HG02884 (cell line): Measurements from ENCODE around the gene SHF.

ENCODE experiments used
- ATAC-seq: cut with Tn5 transposase; IDR thresholded peaks from one replicate; pipeline ENCODE4 v1.9.1; 2021; ENCODE audit warnings: mild to moderate bottlenecking, moderate library complexity; ENCODE audit not compliant: unreplicated experiment

The SHF gene

GRCh38 chr15:45130291-45131000, 57.3 kb downstream of the SHF start:
- no peak for ATAC-seq

GRCh38 chr15:45129651-45130129, 58.1 kb downstream of the SHF start, which contains the start of the genes DUOX1 and DUOXA1:
TSS of gene DUOX1 (plus strand) at chr15:45129994. CDS start at chr15:45131967, 1,973 bp downstream.
TSS of gene DUOXA1 (minus strand) at chr15:45129879. CDS start at chr15:45123014, 6,865 bp downstream.
- no peak for ATAC-seq

DNA sequence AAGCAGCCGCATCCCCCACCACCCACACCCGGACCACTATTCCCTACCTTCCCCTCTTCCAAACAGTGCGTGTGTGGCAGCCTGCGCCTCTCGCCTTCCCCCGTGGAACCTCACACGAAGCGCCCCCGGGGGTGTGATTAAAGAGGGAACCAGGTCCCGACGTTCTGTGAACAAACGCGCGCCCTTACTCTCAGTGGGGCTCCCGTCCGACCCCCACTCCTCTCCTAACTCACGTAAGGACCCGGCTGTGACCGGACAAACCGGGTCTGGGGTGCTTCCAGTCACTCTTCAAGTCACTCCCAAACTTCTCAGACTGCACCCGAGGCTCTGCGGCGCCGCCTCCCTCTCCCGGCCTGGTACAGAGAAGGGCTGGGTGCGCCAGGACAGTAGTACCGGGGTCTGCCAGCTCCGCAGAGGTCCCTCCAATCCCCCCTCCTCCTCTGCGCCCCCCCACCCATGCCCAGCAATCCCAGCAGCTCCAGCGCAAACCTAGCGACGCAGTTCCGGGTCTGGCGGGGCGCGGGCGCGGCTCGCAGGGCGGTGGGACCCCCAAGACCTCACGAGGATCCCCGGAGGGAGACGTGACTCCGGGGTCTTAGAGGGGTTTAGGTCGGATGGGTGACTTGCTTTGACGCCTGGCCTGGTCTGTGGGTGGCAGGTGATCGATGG, 58.7 kb downstream of the SHF start:
- no peak for ATAC-seq

DNA sequence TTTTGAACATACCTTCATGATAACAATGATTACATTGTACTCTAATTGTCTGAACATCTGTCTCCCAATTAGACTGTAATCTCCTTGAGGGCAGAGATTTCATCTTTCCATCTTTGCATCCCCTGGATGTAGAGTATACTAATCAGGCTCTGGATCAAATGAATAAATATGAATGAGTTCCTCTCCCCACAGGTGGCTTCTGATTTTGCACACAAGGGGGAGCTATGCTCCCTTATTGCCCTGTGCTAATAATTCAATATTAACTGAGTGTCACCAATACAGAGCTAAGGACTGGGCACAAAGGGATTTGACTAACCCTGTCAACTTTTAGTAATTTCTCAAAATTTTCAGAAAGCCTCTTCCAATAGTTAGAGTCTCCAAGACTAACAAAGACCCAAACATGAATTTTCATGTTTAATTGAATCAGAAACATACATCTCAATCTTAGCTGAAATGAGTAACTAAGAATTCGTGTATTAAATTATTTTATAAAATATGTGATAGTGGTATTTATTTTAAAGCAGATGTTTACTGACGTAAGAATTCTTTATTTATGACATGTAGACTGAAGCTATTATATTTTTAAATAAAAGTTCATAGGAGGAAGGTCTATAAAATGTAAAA, 61.1 kb downstream of the SHF start:
- ATAC-seq = no peak

GRCh38 chr15:45123397-45123796, 64.4 kb downstream of the SHF start:
- ATAC-seq = no peak

DNA sequence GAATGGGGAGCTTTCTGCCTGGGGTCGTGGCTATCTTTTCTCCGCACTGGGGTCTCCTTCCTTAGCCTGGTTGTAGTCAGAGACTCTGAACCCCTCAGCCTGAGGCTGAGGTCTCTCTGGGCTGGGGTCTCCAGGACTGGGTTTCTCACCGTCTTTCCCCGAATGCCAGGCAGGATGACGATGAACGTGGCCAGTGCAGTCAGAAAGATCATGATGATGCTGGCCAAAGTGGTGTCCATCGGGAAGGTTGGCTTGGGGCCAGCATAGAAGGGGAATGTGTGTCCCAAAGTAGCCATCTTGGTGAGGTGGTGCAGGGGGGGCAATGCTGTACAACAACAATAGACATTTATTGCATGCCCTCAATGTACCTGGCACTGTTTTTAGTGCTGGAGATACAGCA, 65.0 kb downstream of the SHF start:
- no peak for ATAC-seq

- no peak for ATAC-seq
Measured at GRCh38 chr15:45121706-45122417, 65.9 kb downstream of the SHF start.

DNA sequence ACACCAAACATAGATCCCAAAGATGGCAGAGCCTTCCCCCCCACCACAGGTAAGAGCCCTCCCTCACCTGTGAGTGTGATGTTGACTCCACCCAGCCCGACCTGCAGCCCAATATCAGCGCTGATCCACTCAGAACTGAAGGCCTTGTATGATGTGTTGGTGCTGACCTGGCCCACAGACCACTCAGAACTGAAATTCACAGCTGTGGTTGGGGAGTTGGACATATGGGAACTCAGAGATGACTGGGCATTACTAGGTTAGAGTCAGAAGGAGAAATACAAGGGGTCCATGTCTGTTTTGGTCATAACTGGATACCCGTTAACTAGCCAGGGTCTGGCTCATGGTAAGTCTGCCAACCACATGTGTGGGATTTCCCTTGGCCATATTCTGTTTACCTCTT, 66.7 kb downstream of the SHF start:
- no peak for ATAC-seq

GRCh38 chr15:45120081-45120972, 67.4 kb downstream of the SHF start:
- no peak for ATAC-seq

- no peak for ATAC-seq
Measured at GRCh38 chr15:45118996-45119395, 68.8 kb downstream of the SHF start.

DNA sequence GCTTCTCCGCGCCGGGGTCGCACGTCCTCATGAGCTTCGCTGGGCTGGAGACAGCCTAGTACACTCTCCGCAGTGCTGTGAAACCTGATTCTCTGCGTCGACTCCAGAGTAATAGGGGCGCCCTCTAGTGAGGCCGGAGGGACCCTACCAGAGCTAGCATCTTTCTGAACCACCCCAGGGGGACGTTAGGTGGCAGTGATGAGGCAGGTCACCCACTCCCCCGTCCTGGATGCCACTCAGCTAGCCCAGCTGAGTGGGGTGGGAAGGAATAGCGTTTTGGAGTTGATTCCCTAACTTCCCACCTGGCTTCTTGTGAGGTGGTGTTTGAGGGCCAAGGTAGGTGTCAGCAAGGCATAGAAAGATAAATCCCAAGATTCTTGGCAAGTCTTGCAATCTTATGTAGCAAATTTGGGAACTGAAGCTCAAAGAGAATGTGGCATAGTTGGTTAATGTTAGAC, 69.6 kb downstream of the SHF start:
- peak; percentile 92 for ATAC-seq

- no peak for ATAC-seq
Measured at GRCh38 chr15:45117308-45118130, 70.2 kb downstream of the SHF start.
